Hematopoietic multipotent progenitor cell treated with erythropoietin and hydrocortisone succinate and interleukin-3 and kit ligand, for 4 days (in vitro differentiated cells): ENCODE measurements around the gene TPD52L1.
A peak's percentile ranks its signal among the peaks of the same experiment; 100 is the strongest.
"Not testable (repeated sequence)": the region's sequence is repeated elsewhere in the genome, so short reads cannot be mapped to it uniquely, and the experiment has no call there.

Source experiments
- DNase-seq: peaks from one replicate; pipeline ENCODE4 v3.0.0-alpha.2; 2015

The TPD52L1 gene, protein sequence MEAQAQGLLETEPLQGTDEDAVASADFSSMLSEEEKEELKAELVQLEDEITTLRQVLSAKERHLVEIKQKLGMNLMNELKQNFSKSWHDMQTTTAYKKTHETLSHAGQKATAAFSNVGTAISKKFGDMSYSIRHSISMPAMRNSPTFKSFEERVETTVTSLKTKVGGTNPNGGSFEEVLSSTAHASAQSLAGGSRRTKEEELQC

GRCh38 chr6:125153391-125154117 is at the start of gene TPD52L1:
TSS of gene TPD52L1 (plus strand) at chr6:125153773. CDS start at chr6:125153952, 179 bp downstream.
- peak; percentile 82 for DNase-seq

GRCh38 chr6:125104425-125104824 is 49.1 kb upstream of the TPD52L1 start:
- no peak for DNase-seq

- DNase-seq = no peak
Observed at GRCh38 chr6:125107048-125107447, 46.5 kb upstream of the TPD52L1 start.

DNA sequence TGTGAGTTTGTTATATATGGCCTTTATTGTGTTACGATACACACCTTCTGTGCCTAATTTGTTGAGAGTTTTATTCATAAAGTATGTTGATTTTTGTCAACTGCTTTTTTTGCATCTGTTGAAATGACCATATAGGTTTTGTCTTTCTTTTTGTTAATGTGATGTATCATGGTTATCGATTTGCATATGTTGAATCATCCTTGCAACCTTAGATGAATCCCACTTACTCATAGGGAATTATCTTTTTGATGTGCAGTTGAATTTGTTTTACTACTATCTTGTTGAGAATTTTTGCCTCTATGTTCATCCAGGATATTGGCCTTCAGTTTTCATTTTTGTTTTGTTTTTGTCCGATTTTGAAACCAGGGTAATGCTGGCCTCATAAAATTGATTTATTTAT is 45.7 kb upstream of the TPD52L1 start:
- no peak for DNase-seq

- no peak for DNase-seq
Observed at GRCh38 chr6:125110056-125110455, 43.5 kb upstream of the TPD52L1 start.

- no peak for DNase-seq
Observed at GRCh38 chr6:125111219-125111983, 42.2 kb upstream of the TPD52L1 start.

DNA sequence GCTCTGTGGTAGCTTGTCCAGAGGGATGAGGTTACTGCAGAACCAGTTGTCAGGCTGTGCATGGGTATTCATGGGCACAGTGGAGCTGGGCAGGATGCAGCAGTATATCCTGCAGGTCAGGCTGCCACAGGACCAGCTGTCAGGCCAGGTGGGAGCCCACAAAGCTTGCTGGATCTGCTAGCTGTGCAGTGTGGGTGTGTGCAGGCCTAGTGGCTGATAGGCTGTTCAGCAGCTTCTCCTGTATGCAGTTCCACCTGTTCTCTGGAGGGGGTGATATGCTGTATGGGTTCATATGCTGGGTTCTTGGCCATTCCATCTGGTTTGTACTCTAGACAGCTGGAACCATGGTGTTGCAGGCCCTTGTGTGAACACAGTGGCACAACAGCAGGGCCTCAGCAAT is 40.6 kb upstream of the TPD52L1 start:
- DNase-seq = no peak

- peak; percentile 86 for DNase-seq
Observed at GRCh38 chr6:125114248-125114858, 39.2 kb upstream of the TPD52L1 start.

- DNase-seq = no peak
Observed at GRCh38 chr6:125116170-125116569, 37.4 kb upstream of the TPD52L1 start.

DNA sequence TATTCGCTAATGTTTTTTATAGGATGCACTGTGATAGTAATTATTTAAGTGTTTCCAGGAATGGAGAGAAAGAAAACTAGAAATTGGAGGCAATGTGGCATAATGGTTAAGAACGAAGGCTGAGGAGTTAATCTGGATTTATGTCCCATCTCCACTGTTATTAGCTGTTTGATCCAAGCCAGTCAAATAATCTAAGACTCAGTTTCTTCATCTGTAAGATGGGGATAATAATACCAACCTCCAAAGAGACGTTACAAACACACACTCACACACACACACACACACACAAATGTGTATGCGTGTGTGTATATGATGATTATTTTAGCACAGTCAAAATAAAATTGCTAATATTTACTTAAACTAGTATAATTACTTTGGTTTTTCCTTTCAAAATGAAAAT is 36.9 kb upstream of the TPD52L1 start:
- no peak for DNase-seq

GRCh38 chr6:125117818-125118217 is 35.8 kb upstream of the TPD52L1 start:
- DNase-seq = no peak

GRCh38 chr6:125120054-125120590 is 33.5 kb upstream of the TPD52L1 start:
- DNase-seq = no peak

- DNase-seq = no peak
Observed at GRCh38 chr6:125121894-125122293, 31.7 kb upstream of the TPD52L1 start.

DNA sequence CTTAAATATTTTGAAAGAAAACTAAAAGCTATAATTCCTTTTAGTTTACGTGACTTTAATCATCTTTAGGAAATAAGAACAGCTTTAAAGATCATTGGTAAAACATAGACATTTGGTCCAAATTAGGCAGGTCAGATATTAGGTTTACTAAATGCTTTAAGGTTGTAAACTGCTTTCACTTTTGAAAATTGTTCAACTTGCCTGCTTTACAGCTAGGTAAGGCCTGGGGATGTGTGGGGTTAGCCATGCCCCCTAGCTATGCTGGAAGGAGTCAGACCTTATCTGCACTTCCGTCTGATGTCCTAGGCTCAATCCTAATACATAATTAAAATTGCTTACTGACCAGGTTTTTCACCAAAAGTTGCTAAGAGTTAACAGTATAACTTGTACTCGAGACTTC is 30.5 kb upstream of the TPD52L1 start:
- DNase-seq = no peak

- DNase-seq = peak; percentile 18
Observed at GRCh38 chr6:125123468-125124048, 30.0 kb upstream of the TPD52L1 start.

GRCh38 chr6:125124049-125124669 is 29.4 kb upstream of the TPD52L1 start:
- no peak for DNase-seq

- not testable (repeated sequence) for DNase-seq
Observed at GRCh38 chr6:125125856-125126255, 27.7 kb upstream of the TPD52L1 start.

- DNase-seq = no peak
Observed at GRCh38 chr6:125129354-125129753, 24.2 kb upstream of the TPD52L1 start.

GRCh38 chr6:125132058-125132457 is 21.5 kb upstream of the TPD52L1 start:
- no peak for DNase-seq

GRCh38 chr6:125136378-125136777 is 17.2 kb upstream of the TPD52L1 start:
- DNase-seq = no peak

DNA sequence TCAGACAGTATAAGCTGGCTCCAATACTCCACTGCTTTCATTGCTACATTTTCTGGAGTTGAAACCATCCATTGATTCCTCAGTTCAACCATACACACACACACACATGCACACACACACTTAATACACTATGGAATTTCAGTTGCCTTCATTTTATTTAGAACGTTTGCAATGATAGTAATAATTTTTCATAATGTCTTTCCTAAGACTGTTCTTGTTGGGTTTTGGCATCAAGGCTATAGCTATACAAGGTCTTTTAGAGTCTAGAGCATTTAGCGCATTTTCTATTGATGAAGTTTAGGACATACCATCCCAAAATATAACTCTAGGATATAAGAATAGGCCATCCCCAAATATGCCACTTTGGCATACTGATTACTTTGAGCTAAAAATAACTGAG is 15.5 kb upstream of the TPD52L1 start:
- DNase-seq = no peak

- DNase-seq = no peak
Observed at GRCh38 chr6:125140808-125141207, 12.8 kb upstream of the TPD52L1 start.
